Measurements from ENCODE around the gene WDPCP. TPM values are rescaled to one million over a fixed set of nuclear protein-coding genes. Genes with fewer than 3 reads are reported as not detected.
A peak's percentile ranks its signal among the peaks of the same experiment; 100 is the strongest.
"Not testable (repeated sequence)": the region's sequence is repeated elsewhere in the genome, so short reads cannot be mapped to it uniquely, and the experiment has no call there.

WDPCP gene
- total RNA-seq, 1 experiment from 2014 or later, result 7.4 TPM

- no peaks in the 10 kb centered on the region; the same call in 1 of the 2 replicates for H3K27me3 ChIP-seq (ENCODE audit: control insufficient read depth, insufficient read depth, low read length)
- BruUV-seq (replicated peaks), result no TSS peak
- DNase-seq (ENCODE audit: low read depth, low spot score), result no peak
- ChIA-PET CTCF (no interaction called here), POLR2A (no interaction called here)
- ATAC-seq, result no peak
- intact Hi-C loops (cut with micrococcal nuclease; ENCODE audit: unreplicated experiment), result no loop called here
- no peak overlapping the region for H3K4me3 ChIP-seq (ENCODE audit: low read depth in 2 of 2, low read length in 2 of 2)
- H3K9me3 ChIP-seq (ENCODE audit: control insufficient read depth, insufficient read depth, low read depth, low read length), result no peaks in the 10 kb centered on the region
- H3K27ac ChIP-seq (ENCODE audit: low read length), result no peak overlapping the region
- H3K4me1 ChIP-seq (ENCODE audit: control insufficient read depth, insufficient read depth, low read length), result no peaks in the 10 kb centered on the region
- TF ChIP-seq SIN3A (IDR thresholded peaks at IDR 0.05; ENCODE audit: borderline replicate concordance, insufficient read depth, low read depth, low read length) (no peak), POLR2AphosphoS5 (IDR thresholded peaks at IDR 0.05; ENCODE audit: low read depth, low read length) (no peak)
- no peaks in the 10 kb centered on the region for H3K36me3 ChIP-seq (ENCODE audit: control insufficient read depth, insufficient read depth, low read length)
- in situ Hi-C loops (cut with HindIII; ENCODE audit: low pct_unique_long_range_greater_than_20kb, low sequenced_read_pairs), result no loop called here
Measured at GRCh38 chr2:63081404-63081803, 506.9 kb downstream of the WDPCP start.

DNA sequence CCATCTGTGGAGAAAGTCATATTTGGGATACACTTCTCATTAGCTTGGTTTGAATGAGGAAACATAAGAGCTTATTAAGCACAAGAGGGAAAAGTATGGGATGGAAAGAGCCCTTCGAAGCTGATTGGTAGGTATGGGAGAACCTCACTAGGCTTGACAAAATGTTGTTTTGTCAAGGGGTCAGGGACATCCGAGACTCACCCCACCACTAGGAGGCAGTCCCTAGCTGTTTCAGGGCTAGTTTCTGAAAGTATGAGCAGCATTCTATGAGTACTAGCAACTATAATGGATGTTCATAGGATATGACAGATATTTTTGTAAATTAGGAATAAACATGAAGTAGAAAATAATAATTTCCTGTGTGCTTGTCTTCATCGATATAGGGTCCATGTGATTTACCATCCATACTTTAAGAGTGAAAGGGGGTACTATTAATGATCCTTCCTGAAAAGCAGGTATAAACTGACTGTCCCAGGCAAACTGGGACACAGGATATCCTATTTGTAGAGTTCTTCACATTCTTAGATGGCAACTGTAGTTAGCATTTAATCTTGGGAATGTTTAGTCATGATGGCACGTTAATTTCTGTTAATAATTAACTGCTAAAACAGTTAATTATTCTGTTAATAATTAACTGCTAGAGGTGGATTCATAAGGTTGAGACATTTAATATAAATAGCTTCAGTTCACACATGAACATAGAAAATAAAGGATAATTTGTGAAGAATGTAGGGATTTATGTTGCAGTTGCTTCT is 509.2 kb downstream of the WDPCP start:
- ATAC-seq, result peak; percentile 80
- Histone ChIP-seq H3K4me3 (ENCODE audit: low read depth in 2 of 2, low read length in 2 of 2) (no peak overlapping the region), H3K27me3 (ENCODE audit: control insufficient read depth, insufficient read depth, low read length) (no peaks in the 10 kb centered on the region; the same call in 1 of the 2 replicates), H3K36me3 (ENCODE audit: control insufficient read depth, insufficient read depth, low read length) (no peaks in the 10 kb centered on the region), H3K4me1 (ENCODE audit: control insufficient read depth, insufficient read depth, low read length) (no peaks in the 10 kb centered on the region), H3K9me3 (ENCODE audit: control insufficient read depth, insufficient read depth, low read depth, low read length) (no peaks in the 10 kb centered on the region), H3K27ac (ENCODE audit: low read length) (no peak overlapping the region)
- no TSS peak for BruUV-seq (replicated peaks)
- TF ChIP-seq, protein P1, sequence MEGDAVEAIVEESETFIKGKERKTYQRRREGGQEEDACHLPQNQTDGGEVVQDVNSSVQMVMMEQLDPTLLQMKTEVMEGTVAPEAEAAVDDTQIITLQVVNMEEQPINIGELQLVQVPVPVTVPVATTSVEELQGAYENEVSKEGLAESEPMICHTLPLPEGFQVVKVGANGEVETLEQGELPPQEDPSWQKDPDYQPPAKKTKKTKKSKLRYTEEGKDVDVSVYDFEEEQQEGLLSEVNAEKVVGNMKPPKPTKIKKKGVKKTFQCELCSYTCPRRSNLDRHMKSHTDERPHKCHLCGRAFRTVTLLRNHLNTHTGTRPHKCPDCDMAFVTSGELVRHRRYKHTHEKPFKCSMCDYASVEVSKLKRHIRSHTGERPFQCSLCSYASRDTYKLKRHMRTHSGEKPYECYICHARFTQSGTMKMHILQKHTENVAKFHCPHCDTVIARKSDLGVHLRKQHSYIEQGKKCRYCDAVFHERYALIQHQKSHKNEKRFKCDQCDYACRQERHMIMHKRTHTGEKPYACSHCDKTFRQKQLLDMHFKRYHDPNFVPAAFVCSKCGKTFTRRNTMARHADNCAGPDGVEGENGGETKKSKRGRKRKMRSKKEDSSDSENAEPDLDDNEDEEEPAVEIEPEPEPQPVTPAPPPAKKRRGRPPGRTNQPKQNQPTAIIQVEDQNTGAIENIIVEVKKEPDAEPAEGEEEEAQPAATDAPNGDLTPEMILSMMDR (IDR thresholded peaks at IDR 0.05), result peak; percentile 73
- no peak for TF ChIP-seq SIN3A (IDR thresholded peaks at IDR 0.05; ENCODE audit: borderline replicate concordance, insufficient read depth, low read depth, low read length)
- DNase-seq (ENCODE audit: low read depth, low spot score), result peak; percentile 18
- ChIA-PET POLR2A (no interaction called here), CTCF (interaction anchor here (0.6 to 1.7 kb wide), 3 partner anchors 19 to 409 kb away, joined by 3 to 7 read pairs (median 3); no protein-coding TSS in a partner anchor)
- intact Hi-C loops (cut with micrococcal nuclease; ENCODE audit: unreplicated experiment) (no loop called here), in situ Hi-C loops (cut with HindIII; ENCODE audit: low pct_unique_long_range_greater_than_20kb, low sequenced_read_pairs) (no loop called here)

DNA sequence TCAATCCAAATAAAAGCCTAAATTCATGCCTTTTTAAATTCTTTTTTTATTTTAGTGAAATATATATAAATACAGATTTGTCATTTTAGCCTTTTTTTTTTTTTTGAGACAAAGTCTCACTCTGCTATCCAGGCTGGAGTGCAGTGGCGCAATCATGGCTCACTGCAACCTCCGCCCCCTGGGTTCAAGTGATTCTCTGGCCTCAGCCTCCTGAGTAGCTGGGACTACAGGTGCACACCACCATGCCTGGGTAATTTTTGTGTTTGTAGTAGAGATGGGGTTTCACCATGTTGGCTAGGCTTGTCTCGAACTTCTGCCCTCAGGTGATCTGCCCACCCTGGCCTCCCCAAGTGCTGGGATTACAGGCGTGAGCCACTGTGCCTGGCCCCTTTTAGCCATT is 513.9 kb downstream of the WDPCP start:
- H3K4me3 ChIP-seq (ENCODE audit: low read depth in 2 of 2, low read length in 2 of 2); DNase-seq (ENCODE audit: low read depth, low spot score); POLR2A ChIA-PET; CTCF ChIA-PET; H3K9me3 ChIP-seq (ENCODE audit: control insufficient read depth, insufficient read depth, low read depth, low read length); H3K27ac ChIP-seq (ENCODE audit: low read length); H3K27me3 ChIP-seq (ENCODE audit: control insufficient read depth, insufficient read depth, low read length); H3K4me1 ChIP-seq (ENCODE audit: control insufficient read depth, insufficient read depth, low read length); H3K36me3 ChIP-seq (ENCODE audit: control insufficient read depth, insufficient read depth, low read length); BruUV-seq (replicated peaks); intact Hi-C loops (cut with micrococcal nuclease; ENCODE audit: unreplicated experiment); ATAC-seq; in situ Hi-C loops (cut with HindIII; ENCODE audit: low pct_unique_long_range_greater_than_20kb, low sequenced_read_pairs): not testable (repeated sequence)

DNA sequence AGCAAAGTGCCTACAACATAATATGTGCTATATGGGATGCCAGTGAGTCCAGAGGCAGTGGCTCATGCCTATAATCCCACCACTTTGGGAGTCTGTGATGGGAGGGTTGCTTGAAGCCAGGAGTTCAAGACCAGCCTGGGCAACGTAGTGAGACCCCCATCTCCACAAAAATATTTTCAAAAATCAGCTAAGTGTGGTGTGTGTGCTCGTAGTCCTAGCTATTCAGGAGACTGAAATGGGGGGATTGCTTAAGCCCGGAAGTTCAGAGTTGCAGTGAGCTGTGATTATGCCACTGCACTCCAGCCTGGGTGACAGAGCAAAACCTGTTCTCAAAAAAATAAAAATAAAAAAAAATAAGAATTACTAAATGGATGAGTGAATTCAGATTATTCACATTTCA is 514.3 kb downstream of the WDPCP start:
- CTCF ChIA-PET, result no interaction called here
- H3K4me1 ChIP-seq (ENCODE audit: control insufficient read depth, insufficient read depth, low read length), result no peaks in the 10 kb centered on the region
- ATAC-seq, result no peak
- H3K9me3 ChIP-seq (ENCODE audit: control insufficient read depth, insufficient read depth, low read depth, low read length), result no peaks in the 10 kb centered on the region
- intact Hi-C loops (cut with micrococcal nuclease; ENCODE audit: unreplicated experiment) (no loop called here), in situ Hi-C loops (cut with HindIII; ENCODE audit: low pct_unique_long_range_greater_than_20kb, low sequenced_read_pairs) (no loop called here)
- POLR2A ChIA-PET, result no interaction called here
- no peak for DNase-seq (ENCODE audit: low read depth, low spot score)
- BruUV-seq (replicated peaks), result no TSS peak
- H3K27ac ChIP-seq (ENCODE audit: low read length), result no peak overlapping the region
- TF ChIP-seq TCF7L2 (IDR thresholded peaks at IDR 0.05; ENCODE audit: low read depth, low read length) (no peak), POLR2AphosphoS5 (IDR thresholded peaks at IDR 0.05; ENCODE audit: low read depth, low read length) (no peak), SIN3A (IDR thresholded peaks at IDR 0.05; ENCODE audit: borderline replicate concordance, insufficient read depth, low read depth, low read length) (no peak)
- TF ChIP-seq, protein P2, sequence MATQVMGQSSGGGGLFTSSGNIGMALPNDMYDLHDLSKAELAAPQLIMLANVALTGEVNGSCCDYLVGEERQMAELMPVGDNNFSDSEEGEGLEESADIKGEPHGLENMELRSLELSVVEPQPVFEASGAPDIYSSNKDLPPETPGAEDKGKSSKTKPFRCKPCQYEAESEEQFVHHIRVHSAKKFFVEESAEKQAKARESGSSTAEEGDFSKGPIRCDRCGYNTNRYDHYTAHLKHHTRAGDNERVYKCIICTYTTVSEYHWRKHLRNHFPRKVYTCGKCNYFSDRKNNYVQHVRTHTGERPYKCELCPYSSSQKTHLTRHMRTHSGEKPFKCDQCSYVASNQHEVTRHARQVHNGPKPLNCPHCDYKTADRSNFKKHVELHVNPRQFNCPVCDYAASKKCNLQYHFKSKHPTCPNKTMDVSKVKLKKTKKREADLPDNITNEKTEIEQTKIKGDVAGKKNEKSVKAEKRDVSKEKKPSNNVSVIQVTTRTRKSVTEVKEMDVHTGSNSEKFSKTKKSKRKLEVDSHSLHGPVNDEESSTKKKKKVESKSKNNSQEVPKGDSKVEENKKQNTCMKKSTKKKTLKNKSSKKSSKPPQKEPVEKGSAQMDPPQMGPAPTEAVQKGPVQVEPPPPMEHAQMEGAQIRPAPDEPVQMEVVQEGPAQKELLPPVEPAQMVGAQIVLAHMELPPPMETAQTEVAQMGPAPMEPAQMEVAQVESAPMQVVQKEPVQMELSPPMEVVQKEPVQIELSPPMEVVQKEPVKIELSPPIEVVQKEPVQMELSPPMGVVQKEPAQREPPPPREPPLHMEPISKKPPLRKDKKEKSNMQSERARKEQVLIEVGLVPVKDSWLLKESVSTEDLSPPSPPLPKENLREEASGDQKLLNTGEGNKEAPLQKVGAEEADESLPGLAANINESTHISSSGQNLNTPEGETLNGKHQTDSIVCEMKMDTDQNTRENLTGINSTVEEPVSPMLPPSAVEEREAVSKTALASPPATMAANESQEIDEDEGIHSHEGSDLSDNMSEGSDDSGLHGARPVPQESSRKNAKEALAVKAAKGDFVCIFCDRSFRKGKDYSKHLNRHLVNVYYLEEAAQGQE (IDR thresholded peaks at IDR 0.05; ENCODE audit: insufficient read depth in 1 of 2, low read depth in 2 of 2, low read length in 1 of 2), result no peak
- TF ChIP-seq, protein P1 (IDR thresholded peaks at IDR 0.05), result no peak
- no peaks in the 10 kb centered on the region; the same call in 1 of the 2 replicates for H3K27me3 ChIP-seq (ENCODE audit: control insufficient read depth, insufficient read depth, low read length)
- H3K4me3 ChIP-seq (ENCODE audit: low read depth in 2 of 2, low read length in 2 of 2), result no peak overlapping the region
- H3K36me3 ChIP-seq (ENCODE audit: control insufficient read depth, insufficient read depth, low read length), result no peaks in the 10 kb centered on the region
